Body of pancreas (tissue), 4 donors: ENCODE data around the gene RAD51B. TPM values are rescaled to one million over a fixed set of nuclear protein-coding genes. Genes with fewer than 3 reads are reported as not detected.

Source experiments
- ATAC-seq: fragments of 150-250 bp; one replicate; pipeline ENCODE4 v1.9.1; 2016
- DNase-seq, 4 donors: peaks; one replicate each; pipeline ENCODE4 v3.0.0-alpha.2; 2019
- H3K27ac ChIP-seq, 4 donors: fragments of 200-600 bp; sonication (generic); 1 replicate in 3 of 4; 2 replicates in 1 of 4; pipeline versions ENCODE4 v1.5.1 to v1.6.1; 2016 to 2019; ENCODE audit warnings: mild to moderate bottlenecking in 1 of 4, mixed read lengths in 1 of 4, moderate library complexity in 1 of 4
- H3K27me3 ChIP-seq, 2 donors: fragments of 200-600 bp; sonication (generic); one replicate each; pipeline ENCODE4 v1.6.0; 2016; ENCODE audit warnings: mild to moderate bottlenecking in 1 of 2
- H3K36me3 ChIP-seq, 2 donors: fragments of 200-600 bp; sonication (generic); replicated peaks in 1 of 2; 2 replicates each; pipeline ENCODE4 v1.5.1; 2016; ENCODE audit warnings: low read depth in 2 of 2; ENCODE audit not compliant: insufficient read depth in 1 of 2
- H3K4me1 ChIP-seq: fragments of 200-600 bp; sonication (generic); one replicate; pipeline ENCODE4 v1.6.0; 2016
- H3K4me3 ChIP-seq, 2 donors: fragments of 200-600 bp; sonication (generic); 1 replicate in 1 of 2; 2 replicates in 1 of 2; pipeline ENCODE4 v1.5.1; 2016 to 2019
- H3K9me3 ChIP-seq, 3 donors: fragments of 200-600 bp; sonication (generic); 1 replicate in 2 of 3; 2 replicates in 1 of 3; pipeline ENCODE4 v1.5.1; 2016
- CTCF ChIP-seq, 7 experiments: fragments of 450-650 bp in 4 of 7; fragments of 200-600 bp in 3 of 7; sonication (generic) in 3 of 7; IDR thresholded peaks; one replicate each; pipeline ENCODE4 v1.5.1; 2016 to 2019; ENCODE audit warnings: antibody characterized with exemption in 7 of 7
- POLR2A ChIP-seq, 3 donors: fragments of 450-650 bp; IDR thresholded peaks; one replicate each; pipeline ENCODE4 v1.6.1; 2016; ENCODE audit warnings: antibody characterized with exemption in 3 of 3, mild to moderate bottlenecking in 2 of 3
- WGBS, 2 donors: methylation state at CpG; one replicate each; pipeline ENCODE4 v1.1.5; 2017; 5-methylcytosine and 5-hydroxymethylcytosine counted together
- intact Hi-C: fragments of 100-400 bp; cut with DNase I; formaldehyde crosslinking; loops from one replicate; pipeline ENCODE4 v1.15.1; 2023
- total RNA-seq, 2 donors: library from RNA; depleted of rRNA; stranded (reverse); fragments of >200 nt; gene quantifications; one replicate each; pipeline ENCODE4 v1.1.0, GENCODE V29; 2016

Gene RAD51B
- total RNA-seq, 2 donors from 2014 or later, result 12.2 to 29.6 TPM

- 85 to 90% methylated on average over 4 of the region's 4 CpGs for WGBS, 2 donors
- intact Hi-C loops, result no loop called here
- peaks cover 53% of the 10 kb centered on the region for H3K4me1 ChIP-seq
- ATAC-seq (no peak), DNase-seq (no peak)
- no peaks in the 10 kb centered on the region for H3K9me3 ChIP-seq
- peak overlapping the region in 2 of 4 donors; percentile 84 to 90 for H3K27ac ChIP-seq
- H3K4me3 ChIP-seq, result no peak overlapping the region
- H3K36me3 ChIP-seq, result no peaks in the 10 kb centered on the region
- no peaks in the 10 kb centered on the region for H3K27me3 ChIP-seq
- TF ChIP-seq POLR2A (IDR thresholded peaks at IDR 0.05), result no peak
- TF ChIP-seq CTCF (IDR thresholded peaks at IDR 0.05), result no peak
Observed at GRCh38 chr14:68305738-68306137, 486.2 kb downstream of the RAD51B start.

- 29 to 59% methylated on average over 4 of the region's 4 CpGs for WGBS, 2 donors
- Histone ChIP-seq H3K27ac (peak overlapping the region; percentile 23 to 90 (median 82)), H3K4me1 (peaks cover 48% of the 10 kb centered on the region), H3K4me3 (no peak overlapping the region), H3K9me3 (no peaks in the 10 kb centered on the region), H3K36me3 (no peaks in the 10 kb centered on the region), H3K27me3 (no peaks in the 10 kb centered on the region)
- DNase-seq, result no peak
- no peak for ATAC-seq
- intact Hi-C loops, result no loop called here
- no peak for TF ChIP-seq CTCF (IDR thresholded peaks at IDR 0.05)
Observed at GRCh38 chr14:68306265-68306933, 486.8 kb downstream of the RAD51B start.

GRCh38 chr14:68306934-68307789 lies 487.6 kb downstream of the RAD51B start:
- 21 to 24% methylated on average over 8 of the region's 8 CpGs for WGBS, 2 donors
- no peaks in the 10 kb centered on the region for H3K27me3 ChIP-seq
- intact Hi-C loops, result no loop called here
- ATAC-seq (peak; percentile 82), DNase-seq (peak; percentile 57 to 79 (median 70))
- peak overlapping the region; percentile 64 to 90 (median 82) for H3K27ac ChIP-seq
- no peaks in the 10 kb centered on the region for H3K36me3 ChIP-seq
- H3K9me3 ChIP-seq, result no peaks in the 10 kb centered on the region
- H3K4me3 ChIP-seq, result no peak overlapping the region
- peaks cover 55% of the 10 kb centered on the region for H3K4me1 ChIP-seq
- TF ChIP-seq POLR2A (IDR thresholded peaks at IDR 0.05), result peak in 1 of 3 donors; percentile 16
- peak in 1 of 7 experiments; percentile 9 for TF ChIP-seq CTCF (IDR thresholded peaks at IDR 0.05)

DNA sequence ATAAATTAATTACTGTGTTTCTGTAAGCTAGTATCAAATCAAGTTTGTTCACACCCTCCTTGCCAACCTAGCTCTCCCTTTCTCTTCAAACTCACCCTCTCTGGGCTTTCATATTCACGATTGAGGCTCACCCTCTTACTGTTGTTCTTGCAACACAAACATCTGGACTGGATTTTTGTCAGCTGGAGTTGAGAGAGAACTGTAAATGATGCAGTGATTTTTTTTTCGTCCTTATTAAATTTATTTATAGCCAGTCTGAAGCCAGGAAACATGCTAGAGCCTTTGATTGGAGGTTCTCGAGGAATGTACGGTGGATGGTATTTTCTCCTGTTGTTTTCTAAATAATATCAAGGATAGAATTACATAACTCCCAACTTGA lies 488.2 kb downstream of the RAD51B start:
- no peaks in the 10 kb centered on the region for H3K36me3 ChIP-seq
- ATAC-seq (peak; percentile 9), DNase-seq (no peak)
- no peak overlapping the region for H3K4me3 ChIP-seq
- TF ChIP-seq POLR2A (IDR thresholded peaks at IDR 0.05) (no peak), CTCF (IDR thresholded peaks at IDR 0.05) (no peak)
- intact Hi-C loops, result no loop called here
- WGBS, 2 donors, result 42 to 44% methylated on average over 4 of the region's 4 CpGs
- H3K4me1 ChIP-seq, result peaks cover 62% of the 10 kb centered on the region
- H3K27ac ChIP-seq, result peak overlapping the region; percentile 64 to 90 (median 82)
- no peaks in the 10 kb centered on the region for H3K9me3 ChIP-seq
- H3K27me3 ChIP-seq, result no peaks in the 10 kb centered on the region
